Endothelial cell of umbilical vein (primary cell): ENCODE results near the gene SLCO2A1. TPM values are rescaled to one million over a fixed set of nuclear protein-coding genes. Genes with fewer than 3 reads are reported as not detected.

Experiments
- BruUV-seq: library from RNA; stranded (reverse); fragments of 400-500 nt; replicated peaks from 2 replicates; lab custom pipeline; 2021; lab: Mats Ljungman, UMichigan
- CTCF ChIA-PET: fragments of 300-600, 350-600 bp; sonication (Branson Sonifier 250); formaldehyde crosslinking; loops from one replicate; lab custom pipeline; 2021; ENCODE audit warnings: antibody characterized with exemption, inconsistent platforms; lab: Charles Lee
- POLR2A ChIA-PET: fragments of 300-600, 350-600 bp; sonication (Branson Sonifier 250); formaldehyde crosslinking; loops from one replicate; lab custom pipeline; 2021; ENCODE audit warnings: antibody characterized with exemption, inconsistent platforms; lab: Charles Lee
- DNase-seq: peaks from one replicate; pipeline ENCODE4 v3.0.0-alpha.2; 2011; ENCODE audit warnings: low read depth, low spot score
- FAIRE-seq: peaks from 2 replicates; lab custom pipeline; 2011; peaks lifted over from hg19 to GRCh38; lab: Jason Lieb, UNC
- H2AFZ ChIP-seq: 2 replicates; pipeline ENCODE4 v1.6.0; 2012; ENCODE audit warnings: low read depth, low read length, control low read depth, inconsistent platforms
- H3K27ac ChIP-seq: 2 replicates; pipeline ENCODE4 v1.5.1; 2011; ENCODE audit warnings: low read depth, mild to moderate bottlenecking, control low read depth, low read length, moderate library complexity; ENCODE audit not compliant: insufficient read depth
- H3K27me3 ChIP-seq, 2 experiments: 2 replicates each; pipeline versions ENCODE4 v1.6.0 to v1.6.1; 2011; ENCODE audit warnings: low read length in 2 of 2, mixed read lengths in 1 of 2; ENCODE audit not compliant: control insufficient read depth in 2 of 2, insufficient read depth in 2 of 2
- H3K36me3 ChIP-seq, 2 experiments: 2 replicates in 1 of 2; 3 replicates in 1 of 2; pipeline ENCODE4 v1.5.1; 2011; ENCODE audit warnings: low read length in 2 of 2, mild to moderate bottlenecking in 1 of 2, moderate library complexity in 1 of 2; ENCODE audit not compliant: control insufficient read depth in 2 of 2, insufficient read depth in 2 of 2; ENCODE audit errors: extremely low read depth in 1 of 2
- H3K4me1 ChIP-seq: 3 replicates; pipeline ENCODE4 v1.5.1; 2011; ENCODE audit warnings: mild to moderate bottlenecking, low read length; ENCODE audit not compliant: control insufficient read depth, insufficient read depth; ENCODE audit errors: extremely low read depth
- H3K4me2 ChIP-seq: 2 replicates; pipeline ENCODE4 v1.6.1; 2011; ENCODE audit warnings: low read length, control low read depth, mixed read lengths; ENCODE audit not compliant: insufficient read depth
- H3K4me3 ChIP-seq, 3 experiments: fragments of 200-600 bp in 1 of 3; sonication (generic), shearing (Covaris generic) in 1 of 3; replicated peaks in 1 of 3; 2 replicates each; pipeline ENCODE4 v1.5.1; 2011 to 2016; ENCODE audit warnings: control low read depth in 3 of 3, low read length in 3 of 3, mild to moderate bottlenecking in 2 of 3, inconsistent platforms in 1 of 3, low read depth in 1 of 3, moderate library complexity in 1 of 3; ENCODE audit not compliant: insufficient read depth in 1 of 3
- H3K79me2 ChIP-seq: 2 replicates; pipeline ENCODE4 v1.6.0; 2012; ENCODE audit warnings: low read length, inconsistent platforms; ENCODE audit not compliant: control insufficient read depth, insufficient read depth
- H3K9ac ChIP-seq: replicated peaks from 2 replicates; pipeline ENCODE3; 2011; ENCODE audit warnings: low read length, control low read depth; ENCODE audit not compliant: insufficient read depth; ENCODE audit errors: extremely low read depth
- H3K9me1 ChIP-seq: replicated peaks from 3 replicates; pipeline ENCODE4 v1.6.0; 2011; ENCODE audit warnings: mild to moderate bottlenecking, low read length; ENCODE audit not compliant: control insufficient read depth, insufficient read depth; ENCODE audit errors: extremely low read depth
- H3K9me3 ChIP-seq: replicated peaks from 2 replicates; pipeline ENCODE4 v1.5.1; 2012; ENCODE audit warnings: low read length, inconsistent platforms; ENCODE audit not compliant: control insufficient read depth, insufficient read depth
- H4K20me1 ChIP-seq: replicated peaks from 2 replicates; pipeline ENCODE3; 2011; ENCODE audit warnings: mild to moderate bottlenecking, low read length; ENCODE audit not compliant: control insufficient read depth, insufficient read depth; ENCODE audit errors: extremely low read depth
- EZH2 ChIP-seq: IDR thresholded peaks from 2 replicates; pipeline ENCODE4 v1.6.1; 2012; ENCODE audit warnings: borderline replicate concordance, low read depth, mild to moderate bottlenecking, moderate library complexity, low read length, inconsistent platforms; ENCODE audit not compliant: severe bottlenecking
- FOS ChIP-seq: IDR thresholded peaks from 2 replicates; pipeline ENCODE4 v1.6.1; 2011; ENCODE audit warnings: mild to moderate bottlenecking, low read length, moderate library complexity, borderline replicate concordance; ENCODE audit not compliant: insufficient read depth
- GATA2 ChIP-seq: IDR thresholded peaks from 2 replicates; pipeline ENCODE4 v1.7.0; 2011; ENCODE audit warnings: low read depth, mild to moderate bottlenecking, moderate library complexity, mixed read lengths, low read length; ENCODE audit not compliant: insufficient read length, insufficient read depth
- JUN ChIP-seq: IDR thresholded peaks from 2 replicates; pipeline ENCODE4 v1.6.1; 2011; ENCODE audit warnings: borderline replicate concordance, low read depth; ENCODE audit not compliant: insufficient read length, insufficient read depth
- MYC ChIP-seq: IDR thresholded peaks from one replicate; pipeline ENCODE4 v1.6.1; 2011; ENCODE audit warnings: mild to moderate bottlenecking, low read depth, low read length
- POLR2A ChIP-seq: IDR thresholded peaks from 2 replicates; pipeline ENCODE4 v1.6.1; 2012; ENCODE audit warnings: low read depth, mild to moderate bottlenecking, control low read depth, low read length
- POLR2AphosphoS5 ChIP-seq: IDR thresholded peaks from 2 replicates; pipeline ENCODE4 v1.6.1; 2012; ENCODE audit warnings: low read depth, mild to moderate bottlenecking, control low read depth, low read length, moderate library complexity; ENCODE audit not compliant: insufficient read depth
- dilution Hi-C: fragments of 300-500 bp; cut with MboI; formaldehyde crosslinking; loops from one replicate; pipeline ENCODE4 v1.15.0; 2019; ENCODE audit warnings: low sequenced_read_pairs; ENCODE audit not compliant: extremely low pct_ligation_motif_present
- intact Hi-C: fragments of 100-400 bp; cut with micrococcal nuclease; formaldehyde crosslinking; loops from one replicate; pipeline ENCODE4 v1.10.0; 2022
- polyA plus RNA-seq, 4 experiments: library from polyadenylated mRNA; depleted of rRNA in 3 of 4; stranded (reverse) in 3 of 4; unstranded in 1 of 4; fragments of >200 nt; gene quantifications; 2 replicates each; pipeline versions ENCODE4 v1.2.1 to v1.2.3, GENCODE V29; 2011 to 2012; ENCODE audit warnings: missing spikeins in 1 of 4
- total RNA-seq: library from RNA; stranded (reverse); gene quantifications from 2 replicates; pipeline ENCODE4 v1.2.3, GENCODE V29; 2021
- TF ChIP-seq, protein P1 (sequence below): IDR thresholded peaks from 2 replicates; pipeline ENCODE4 v1.6.1; 2011; ENCODE audit not compliant: insufficient read depth, insufficient read length
- TF ChIP-seq, protein P2 (sequence below), 2 donors: IDR thresholded peaks; 1 replicate in 1 of 2; 2 replicates in 1 of 2; pipeline ENCODE4 v1.5.1; 2011; ENCODE audit warnings: low read length in 2 of 2, mild to moderate bottlenecking in 2 of 2, moderate library complexity in 2 of 2, control low read depth in 1 of 2, inconsistent platforms in 1 of 2, low read depth in 1 of 2; ENCODE audit not compliant: insufficient read depth in 1 of 2; ENCODE audit errors: extremely low read depth in 1 of 2

Gene SLCO2A1
- total and polyA plus RNA-seq, 2 donors (not counting 3 experiments of a cell fraction or from before 2014, with no cell fraction given) = 1.4 to 11.9 TPM

DNA sequence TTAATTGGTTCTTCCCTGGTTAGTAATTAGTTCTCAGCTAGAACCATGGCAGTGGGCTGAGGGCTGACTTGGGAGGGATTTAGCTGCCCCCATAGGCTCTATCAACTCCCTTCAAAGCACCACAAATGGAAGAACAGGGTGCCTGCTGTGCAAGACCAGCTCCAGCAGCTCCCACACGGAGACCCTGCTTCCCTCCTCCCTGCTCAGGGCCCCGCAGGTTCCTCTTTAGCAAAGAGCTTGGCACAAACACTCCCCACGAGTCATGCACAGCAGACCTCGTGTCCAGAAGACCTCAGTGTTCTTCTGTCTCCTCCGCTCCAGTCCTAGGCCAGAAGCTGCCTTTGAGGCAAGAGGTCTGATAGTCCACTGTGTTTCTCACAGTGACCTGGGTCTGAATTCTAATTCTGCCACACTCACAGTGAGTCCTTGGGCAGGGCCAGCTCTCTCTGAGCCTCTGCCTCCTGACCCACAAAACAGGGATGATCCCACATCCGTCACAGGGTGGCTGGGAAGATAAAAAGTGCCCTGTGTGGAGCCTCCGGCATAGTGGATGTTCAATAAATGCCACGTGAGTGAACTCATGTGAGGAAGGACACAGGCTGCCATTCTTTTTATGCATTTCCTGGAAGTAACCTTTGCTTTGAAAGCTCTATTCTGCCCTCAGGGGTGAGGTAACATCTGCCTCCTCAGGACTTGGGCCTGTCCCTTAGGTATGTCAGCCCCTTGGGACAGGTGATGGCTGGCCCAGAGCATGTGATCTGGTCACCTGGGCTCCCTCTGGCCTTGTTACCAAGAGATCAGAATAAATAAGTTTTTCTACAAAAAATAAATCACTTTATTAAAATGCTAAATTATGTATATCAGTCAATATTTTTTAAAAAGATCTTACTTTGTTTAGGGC is 141.7 kb downstream of the SLCO2A1 start:
- Histone ChIP-seq H3K9me3 (no peaks in the 10 kb centered on the region), H3K27me3 (peaks cover 0 to 4% of the 10 kb centered on the region in 2 experiments), H2AFZ (no peak overlapping the region), H3K4me1 (no peaks in the 10 kb centered on the region), H4K20me1 (no peaks in the 10 kb centered on the region), H3K4me2 (no peak overlapping the region), H3K27ac (no peak overlapping the region), H3K4me3 (no peak overlapping the region), H3K36me3 (no peaks in the 10 kb centered on the region), H3K9me1 (no peaks in the 10 kb centered on the region), H3K79me2 (no peaks in the 10 kb centered on the region), H3K9ac (no peak overlapping the region)
- intact Hi-C loops (no loop called here), dilution Hi-C loops (no loop called here)
- DNase-seq (no peak), FAIRE-seq (no peak)
- BruUV-seq = no TSS peak
- TF ChIP-seq MYC = no peak
- no peak for TF ChIP-seq POLR2AphosphoS5
- TF ChIP-seq GATA2 = no peak
- no peak for TF ChIP-seq EZH2
- no peak for TF ChIP-seq FOS
- TF ChIP-seq JUN = no peak
- TF ChIP-seq POLR2A = no peak
- TF ChIP-seq, protein P1, sequence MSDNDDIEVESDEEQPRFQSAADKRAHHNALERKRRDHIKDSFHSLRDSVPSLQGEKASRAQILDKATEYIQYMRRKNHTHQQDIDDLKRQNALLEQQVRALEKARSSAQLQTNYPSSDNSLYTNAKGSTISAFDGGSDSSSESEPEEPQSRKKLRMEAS = no peak
- TF ChIP-seq, protein P2, sequence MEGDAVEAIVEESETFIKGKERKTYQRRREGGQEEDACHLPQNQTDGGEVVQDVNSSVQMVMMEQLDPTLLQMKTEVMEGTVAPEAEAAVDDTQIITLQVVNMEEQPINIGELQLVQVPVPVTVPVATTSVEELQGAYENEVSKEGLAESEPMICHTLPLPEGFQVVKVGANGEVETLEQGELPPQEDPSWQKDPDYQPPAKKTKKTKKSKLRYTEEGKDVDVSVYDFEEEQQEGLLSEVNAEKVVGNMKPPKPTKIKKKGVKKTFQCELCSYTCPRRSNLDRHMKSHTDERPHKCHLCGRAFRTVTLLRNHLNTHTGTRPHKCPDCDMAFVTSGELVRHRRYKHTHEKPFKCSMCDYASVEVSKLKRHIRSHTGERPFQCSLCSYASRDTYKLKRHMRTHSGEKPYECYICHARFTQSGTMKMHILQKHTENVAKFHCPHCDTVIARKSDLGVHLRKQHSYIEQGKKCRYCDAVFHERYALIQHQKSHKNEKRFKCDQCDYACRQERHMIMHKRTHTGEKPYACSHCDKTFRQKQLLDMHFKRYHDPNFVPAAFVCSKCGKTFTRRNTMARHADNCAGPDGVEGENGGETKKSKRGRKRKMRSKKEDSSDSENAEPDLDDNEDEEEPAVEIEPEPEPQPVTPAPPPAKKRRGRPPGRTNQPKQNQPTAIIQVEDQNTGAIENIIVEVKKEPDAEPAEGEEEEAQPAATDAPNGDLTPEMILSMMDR (IDR thresholded peaks at IDR 0.05; ENCODE audit: extremely low read depth in 1 of 2, insufficient read depth in 1 of 2, low read depth in 1 of 2, low read length in 2 of 2) = no peak
- ChIA-PET POLR2A (no interaction called here), CTCF (interaction anchor here (1.1 to 1.3 kb wide), 4 partner anchors 9 to 324 kb away, joined by 3 to 4 read pairs (median 3); no protein-coding TSS in a partner anchor)
